K562 (cell line): ENCODE results near the gene NLRP5. TPM values are rescaled to one million over a fixed set of nuclear protein-coding genes. Genes with fewer than 3 reads are reported as not detected.

ENCODE experiments used
- ATAC-seq: fragments of 200-7000 bp; cut with Tn5 transposase; 3 replicates; pipeline ENCODE4 v1.9.1; 2020; ENCODE audit warnings: moderate library complexity
- BruUV-seq: library from RNA; stranded (reverse); fragments of 400-500 nt; replicated peaks from 2 replicates; lab custom pipeline; 2021; lab: Mats Ljungman, UMichigan
- CTCF ChIA-PET: fragments of 300-600 bp; formaldehyde crosslinking; extraction: SDS; loops from one replicate; lab custom pipeline; 2021; ENCODE audit warnings: low intra/inter-chr PET ratio; lab: Yijun Ruan, JAX
- POLR2A ChIA-PET: fragments of 300-600, 350-650 bp; sonication (Branson Sonifier 250); formaldehyde crosslinking; extraction: SDS; loops from one replicate; lab custom pipeline; 2021; ENCODE audit warnings: antibody characterized with exemption, inconsistent platforms; lab: Yijun Ruan, JAX
- DNase-seq, 4 experiments: peaks; one replicate each; pipeline versions ENCODE4 v3.0.0 to v3.0.0-alpha.2; 2011 to 2018; ENCODE audit warnings: low spot score in 3 of 4, mixed read lengths in 3 of 4; ENCODE audit errors: extremely low read depth in 1 of 4
- FAIRE-seq: peaks from 2 replicates; lab custom pipeline; 2011; peaks lifted over from hg19 to GRCh38; lab: Jason Lieb, UNC
- H2AFZ ChIP-seq: 2 replicates; pipeline ENCODE4 v1.6.0; 2011; ENCODE audit warnings: low read depth, low read length, control low read depth, inconsistent platforms
- H3K27ac ChIP-seq: fragments of 200-600 bp; 3 replicates; pipeline ENCODE4 v1.8.0; 2011; ENCODE audit warnings: low read depth, mild to moderate bottlenecking, control low read depth, inconsistent platforms, low read length, moderate library complexity, mixed read lengths; ENCODE audit errors: extremely low read depth
- H3K27me3 ChIP-seq, 2 experiments: fragments of 300-600 bp in 1 of 2; 2 replicates in 1 of 2; 3 replicates in 1 of 2; pipeline versions ENCODE4 v1.6.0 to v1.8.0; 2011; ENCODE audit warnings: inconsistent platforms in 2 of 2, low read length in 2 of 2, mild to moderate bottlenecking in 1 of 2, mixed read lengths in 1 of 2, moderate library complexity in 1 of 2; ENCODE audit not compliant: control insufficient read depth in 2 of 2, insufficient read depth in 2 of 2
- H3K36me3 ChIP-seq: fragments of 300-600 bp; 3 replicates; pipeline ENCODE4 v1.8.0; 2011; ENCODE audit warnings: mild to moderate bottlenecking, low read length, inconsistent platforms; ENCODE audit not compliant: control insufficient read depth, insufficient read depth
- H3K4me1 ChIP-seq, 2 experiments: fragments of 200-600 bp in 1 of 2; replicated peaks in 1 of 2; 2 replicates in 1 of 2; 3 replicates in 1 of 2; pipeline versions ENCODE4 v1.5.1 to v1.8.0; 2011; ENCODE audit warnings: inconsistent platforms in 2 of 2, low read length in 2 of 2, mild to moderate bottlenecking in 1 of 2, mixed read lengths in 1 of 2, moderate library complexity in 1 of 2; ENCODE audit not compliant: control insufficient read depth in 2 of 2, insufficient read depth in 2 of 2
- H3K4me2 ChIP-seq: 2 replicates; pipeline ENCODE4 v1.6.1; 2011; ENCODE audit warnings: low read length, control low read depth, inconsistent platforms, mixed read lengths; ENCODE audit not compliant: insufficient read depth
- H3K4me3 ChIP-seq: fragments of 200-600 bp; sonication (generic), shearing (Covaris generic); 2 replicates; pipeline ENCODE4 v1.5.1; 2016; ENCODE audit warnings: control low read depth, inconsistent platforms
- H3K79me2 ChIP-seq: fragments of 200-600 bp; 3 replicates; pipeline ENCODE4 v1.8.0; 2011; ENCODE audit warnings: low read length, inconsistent platforms; ENCODE audit not compliant: control insufficient read depth, insufficient read depth
- H3K9ac ChIP-seq, 2 experiments: 2 replicates each; pipeline versions ENCODE4 v1.6.0 to v1.6.1; 2011; ENCODE audit warnings: low read depth in 2 of 2, low read length in 2 of 2, control low read depth in 1 of 2, inconsistent platforms in 1 of 2, mild to moderate bottlenecking in 1 of 2, mixed read lengths in 1 of 2; ENCODE audit not compliant: insufficient read depth in 1 of 2
- H3K9me1 ChIP-seq: one replicate; pipeline ENCODE4 v1.6.0; 2011; ENCODE audit warnings: inconsistent platforms, mild to moderate bottlenecking, low read length, moderate library complexity; ENCODE audit not compliant: control insufficient read depth, insufficient read depth
- H3K9me3 ChIP-seq: replicated peaks from 2 replicates; pipeline ENCODE4 v1.5.1; 2011; ENCODE audit warnings: low read depth, low read length, inconsistent platforms; ENCODE audit not compliant: control insufficient read depth, insufficient read depth
- H4K20me1 ChIP-seq: replicated peaks from 2 replicates; pipeline ENCODE4 v1.6.1; 2011; ENCODE audit warnings: low read length, inconsistent platforms, mixed read lengths; ENCODE audit not compliant: control insufficient read depth, insufficient read depth
- ARID1B ChIP-seq: fragments of 450-650 bp; IDR thresholded peaks from 2 replicates; pipeline ENCODE4 v1.6.1; 2016; ENCODE audit warnings: antibody characterized with exemption, mild to moderate bottlenecking, inconsistent platforms
- CC2D1A ChIP-seq: fragments of 450-650 bp; IDR thresholded peaks from 2 replicates; pipeline ENCODE4 v1.6.1; 2017; ENCODE audit warnings: mild to moderate bottlenecking
- CREM ChIP-seq: IDR thresholded peaks from 2 replicates; pipeline ENCODE4 v1.6.1; 2014; ENCODE audit warnings: antibody characterized with exemption, low read depth
- DACH1 ChIP-seq: fragments of 450-650 bp; IDR thresholded peaks from 2 replicates; pipeline ENCODE4 v1.6.1; 2018; ENCODE audit not compliant: partially characterized antibody
- GABPB1 ChIP-seq: sonication (generic); formaldehyde crosslinking; IDR thresholded peaks from 2 replicates; pipeline ENCODE4 v1.8.0; 2022; ENCODE audit warnings: mild to moderate bottlenecking, missing genetic modification reagents
- NRF1 ChIP-seq, 2 experiments: fragments of 450-650 bp; IDR thresholded peaks in 1 of 2; conservative IDR thresholded peaks in 1 of 2; 2 replicates each; pipeline ENCODE4 v1.6.1; 2014; ENCODE audit warnings: mild to moderate bottlenecking in 2 of 2
- SIN3A ChIP-seq, 2 experiments: fragments of 150-350 bp in 1 of 2; IDR thresholded peaks; 2 replicates each; pipeline ENCODE4 v1.6.1; 2011 to 2016; ENCODE audit warnings: borderline replicate concordance in 2 of 2, low read depth in 2 of 2, low read length in 2 of 2, mild to moderate bottlenecking in 2 of 2, moderate library complexity in 2 of 2; ENCODE audit not compliant: control insufficient read depth in 1 of 2
- SRSF9 ChIP-seq: fragments of 200-400 bp; formaldehyde crosslinking; IDR thresholded peaks from 2 replicates; pipeline ENCODE4 v1.6.1; 2017; ENCODE audit warnings: low read depth, low read length, borderline replicate concordance
- STAT5A ChIP-seq: IDR thresholded peaks from 2 replicates; pipeline ENCODE4 v1.6.1; 2012; ENCODE audit warnings: low read length, inconsistent platforms, borderline replicate concordance
- ZFP36 ChIP-seq: fragments of 150-350 bp; IDR thresholded peaks from 2 replicates; pipeline ENCODE4 v1.6.1; 2018; ENCODE audit warnings: low read length, low read depth; ENCODE audit not compliant: partially characterized antibody
- WGBS: fragments of 100-300 bp; shearing (Covaris generic); methylation state at CpG from one replicate; pipeline ENCODE4 v1.1.6; 2016; ENCODE audit warnings: low coverage, mixed read lengths; ENCODE audit not compliant: insufficient coverage; ENCODE audit errors: missing lambda C conversion rate; 5-methylcytosine and 5-hydroxymethylcytosine counted together
- in situ Hi-C: fragments of 300-500 bp; cut with MboI; formaldehyde crosslinking; loops from 4 replicates; pipeline ENCODE4 v1.15.0; 2018; ENCODE audit warnings: inconsistent platforms, mixed read lengths
- intact Hi-C: fragments of 100-400 bp; cut with micrococcal nuclease; formaldehyde crosslinking; loops from 2 replicates; pipeline ENCODE4 v1.14.2; 2022
- polyA plus RNA-seq, 8 experiments: library from polyadenylated mRNA; depleted of rRNA in 4 of 8; stranded (reverse) in 5 of 8; unstranded in 3 of 8; fragments of >200 nt; fragmentation: Nextera tagmentation in 2 of 8; fragmentation: Illumina TruSeq in 1 of 8; extraction: Ambion mirVana in 2 of 8; extraction: Trizol in 1 of 8; gene quantifications; 2 replicates each; pipeline versions ENCODE4 v1.2.1 to v1.2.3, GENCODE V29; 2011 to 2014; ENCODE audit warnings: inconsistent platforms in 1 of 8, missing spikeins in 1 of 8
- total RNA-seq, 7 experiments: library from RNA; depleted of rRNA in 6 of 7; stranded (reverse); fragments of >200 nt in 6 of 7; fragmentation: Illumina TruSeq in 2 of 7; extraction: Trizol in 2 of 7; gene quantifications; 2 replicates each; pipeline versions ENCODE4 v1.2.1 to v1.2.3, GENCODE V29; 2011 to 2021; ENCODE audit warnings: low replicate concordance in 1 of 7
- TF ChIP-seq, protein P1 (sequence below): fragments of 200-800 bp; sonication (Bioruptor generic); IDR thresholded peaks from 2 replicates; pipeline ENCODE4 v1.6.1; 2017; ENCODE audit warnings: missing genetic modification characterization, missing compliant biosample characterization
- TF ChIP-seq, protein P2 (sequence below): IDR thresholded peaks from 2 replicates; pipeline ENCODE4 v1.6.1; 2012; ENCODE audit warnings: low read depth, low read length, improper control_type of control experiment, borderline replicate concordance
- TF ChIP-seq, protein P3 (sequence below): IDR thresholded peaks from 2 replicates; pipeline ENCODE4 v1.6.1; 2011; ENCODE audit warnings: borderline replicate concordance, low read depth, mild to moderate bottlenecking, moderate library complexity, low read length; ENCODE audit not compliant: insufficient read depth, poor library complexity, severe bottlenecking

NLRP5 gene
- total and polyA plus RNA-seq, 9 of the 15 experiments (the other 6 are each of a cell fraction or from before 2014, with no cell fraction given): 0.04 to 0.07 TPM; not detected in 7

DNA sequence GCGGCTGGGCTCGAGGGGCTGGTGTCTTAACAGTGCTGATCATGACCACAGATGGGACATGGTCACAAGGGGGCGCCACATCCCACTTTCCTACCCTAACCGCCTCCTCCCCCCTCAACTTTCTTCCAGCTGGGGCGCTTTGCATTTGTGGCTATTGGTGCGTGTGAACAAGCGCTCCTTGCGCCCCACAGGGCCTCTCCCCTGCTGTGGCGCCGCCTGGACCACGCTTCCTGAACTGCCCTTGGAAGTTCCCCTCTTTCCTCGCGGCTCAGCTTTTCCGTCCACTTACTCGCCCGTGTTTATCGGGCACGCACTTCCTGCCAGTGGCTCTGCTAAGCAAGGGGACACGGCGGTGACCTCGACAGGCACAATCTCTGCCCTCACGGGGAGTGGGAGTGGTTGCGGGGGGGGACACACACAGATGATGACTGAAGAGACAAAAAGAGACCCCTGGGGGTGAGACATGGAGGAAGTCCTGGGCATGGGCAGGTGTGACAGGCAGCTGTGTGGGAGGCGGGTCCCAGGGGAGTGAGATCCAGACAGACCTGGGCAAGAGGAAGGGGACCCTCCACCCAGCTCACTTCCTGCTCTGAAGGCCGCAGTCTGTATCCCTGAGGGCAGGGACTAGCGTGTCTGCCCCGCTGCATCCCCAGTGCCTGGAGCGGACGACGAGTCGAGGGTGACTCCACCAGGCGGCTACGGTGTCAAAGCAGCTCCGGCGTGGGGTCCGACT, 94.3 kb downstream of the NLRP5 start:
- peaks cover 3% of the 10 kb centered on the region for H3K9me1 ChIP-seq
- no peak overlapping the region for H3K27ac ChIP-seq
- peak; percentile 77 to 87 (median 82) for DNase-seq
- H3K4me2 ChIP-seq: peak overlapping the region; percentile 61
- intact Hi-C loops (no loop called here), in situ Hi-C loops (no loop called here)
- ChIA-PET POLR2A (interaction anchor here (0.7 kb wide), 1 partner anchor 30 kb away, joined by 3 read pairs; no protein-coding TSS in a partner anchor), CTCF (no interaction called here)
- 39% methylated on average over 36 of the region's 36 CpGs for WGBS
- H3K9me3 ChIP-seq: no peaks in the 10 kb centered on the region
- H2AFZ ChIP-seq: peak overlapping the region; percentile 73; the same call in 1 of the 2 replicates
- no peaks in the 10 kb centered on the region for H3K27me3 ChIP-seq
- peak; percentile 89 for ATAC-seq
- peak overlapping the region in 1 of 2 experiments; percentile 81; a peak in 3 of 4 replicates for H3K9ac ChIP-seq
- peaks cover 8 to 17% of the 10 kb centered on the region in 2 experiments; a peak in 4 of 5 replicates for H3K4me1 ChIP-seq
- peaks cover 9% of the 10 kb centered on the region for H4K20me1 ChIP-seq
- peak; percentile 88 for FAIRE-seq
- H3K4me3 ChIP-seq: no peak overlapping the region
- H3K36me3 ChIP-seq: peaks cover 3% of the 10 kb centered on the region; the same call in 1 of the 3 replicates
- H3K79me2 ChIP-seq: no peaks in the 10 kb centered on the region
- no TSS peak for BruUV-seq
- no peak for TF ChIP-seq SRSF9
- TF ChIP-seq ZFP36: peak; percentile 39
- TF ChIP-seq SIN3A (IDR thresholded peaks at IDR 0.05; ENCODE audit: borderline replicate concordance in 2 of 2, control insufficient read depth in 1 of 2, low read depth in 2 of 2, low read length in 2 of 2): peak; percentile 30 to 31; a peak in 1 of 4 replicates
- peak; percentile 82 for TF ChIP-seq DACH1
- no peak for TF ChIP-seq STAT5A
- TF ChIP-seq, protein P1, sequence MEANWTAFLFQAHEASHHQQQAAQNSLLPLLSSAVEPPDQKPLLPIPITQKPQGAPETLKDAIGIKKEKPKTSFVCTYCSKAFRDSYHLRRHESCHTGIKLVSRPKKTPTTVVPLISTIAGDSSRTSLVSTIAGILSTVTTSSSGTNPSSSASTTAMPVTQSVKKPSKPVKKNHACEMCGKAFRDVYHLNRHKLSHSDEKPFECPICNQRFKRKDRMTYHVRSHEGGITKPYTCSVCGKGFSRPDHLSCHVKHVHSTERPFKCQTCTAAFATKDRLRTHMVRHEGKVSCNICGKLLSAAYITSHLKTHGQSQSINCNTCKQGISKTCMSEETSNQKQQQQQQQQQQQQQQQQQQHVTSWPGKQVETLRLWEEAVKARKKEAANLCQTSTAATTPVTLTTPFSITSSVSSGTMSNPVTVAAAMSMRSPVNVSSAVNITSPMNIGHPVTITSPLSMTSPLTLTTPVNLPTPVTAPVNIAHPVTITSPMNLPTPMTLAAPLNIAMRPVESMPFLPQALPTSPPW (CRISPR knock-in tag): peak; percentile 86
- 0 out of 4 replicates have a peak, but pooled peaks of 1 of the 2 experiments have one; percentile 32 for TF ChIP-seq NRF1 (conservative IDR thresholded peaks at IDR 0.05 in 1 of 2, IDR thresholded peaks at IDR 0.05 in 1 of 2)
- peak; percentile 37; the same call in 1 of the 2 replicates for TF ChIP-seq CREM
- peak; percentile 31 for TF ChIP-seq ARID1B
- TF ChIP-seq GABPB1 (CRISPR knock-in tag): peak; percentile 24; the same call in 1 of the 2 replicates
- TF ChIP-seq, protein P2, sequence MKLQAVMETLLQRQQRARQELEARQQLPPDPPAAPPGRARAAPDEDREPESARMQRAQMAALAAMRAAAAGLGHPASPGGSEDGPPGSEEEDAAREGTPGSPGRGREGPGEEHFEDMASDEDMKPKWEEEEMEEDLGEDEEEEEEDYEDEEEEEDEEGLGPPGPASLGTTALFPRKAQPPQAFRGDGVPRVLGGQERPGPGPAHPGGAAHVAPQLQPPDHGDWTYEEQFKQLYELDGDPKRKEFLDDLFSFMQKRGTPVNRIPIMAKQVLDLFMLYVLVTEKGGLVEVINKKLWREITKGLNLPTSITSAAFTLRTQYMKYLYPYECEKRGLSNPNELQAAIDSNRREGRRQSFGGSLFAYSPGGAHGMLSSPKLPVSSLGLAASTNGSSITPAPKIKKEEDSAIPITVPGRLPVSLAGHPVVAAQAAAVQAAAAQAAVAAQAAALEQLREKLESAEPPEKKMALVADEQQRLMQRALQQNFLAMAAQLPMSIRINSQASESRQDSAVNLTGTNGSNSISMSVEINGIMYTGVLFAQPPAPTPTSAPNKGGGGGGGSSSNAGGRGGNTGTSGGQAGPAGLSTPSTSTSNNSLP: no peak
- TF ChIP-seq, protein P3, sequence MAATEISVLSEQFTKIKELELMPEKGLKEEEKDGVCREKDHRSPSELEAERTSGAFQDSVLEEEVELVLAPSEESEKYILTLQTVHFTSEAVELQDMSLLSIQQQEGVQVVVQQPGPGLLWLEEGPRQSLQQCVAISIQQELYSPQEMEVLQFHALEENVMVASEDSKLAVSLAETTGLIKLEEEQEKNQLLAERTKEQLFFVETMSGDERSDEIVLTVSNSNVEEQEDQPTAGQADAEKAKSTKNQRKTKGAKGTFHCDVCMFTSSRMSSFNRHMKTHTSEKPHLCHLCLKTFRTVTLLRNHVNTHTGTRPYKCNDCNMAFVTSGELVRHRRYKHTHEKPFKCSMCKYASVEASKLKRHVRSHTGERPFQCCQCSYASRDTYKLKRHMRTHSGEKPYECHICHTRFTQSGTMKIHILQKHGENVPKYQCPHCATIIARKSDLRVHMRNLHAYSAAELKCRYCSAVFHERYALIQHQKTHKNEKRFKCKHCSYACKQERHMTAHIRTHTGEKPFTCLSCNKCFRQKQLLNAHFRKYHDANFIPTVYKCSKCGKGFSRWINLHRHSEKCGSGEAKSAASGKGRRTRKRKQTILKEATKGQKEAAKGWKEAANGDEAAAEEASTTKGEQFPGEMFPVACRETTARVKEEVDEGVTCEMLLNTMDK: peak; percentile 49
- TF ChIP-seq CC2D1A: 0 out of 2 replicates have a peak, but pooled peaks have one; percentile 32
